GM15510 (cell line): ENCODE measurements around the gene CCDC183.

ENCODE experiments used
- POLR2A ChIP-seq: IDR thresholded peaks from 3 replicates; pipeline ENCODE4 v1.6.1; 2011; ENCODE audit warnings: borderline replicate concordance; ENCODE audit not compliant: insufficient read length; ENCODE audit errors: extremely low read depth

CCDC183 gene

DNA sequence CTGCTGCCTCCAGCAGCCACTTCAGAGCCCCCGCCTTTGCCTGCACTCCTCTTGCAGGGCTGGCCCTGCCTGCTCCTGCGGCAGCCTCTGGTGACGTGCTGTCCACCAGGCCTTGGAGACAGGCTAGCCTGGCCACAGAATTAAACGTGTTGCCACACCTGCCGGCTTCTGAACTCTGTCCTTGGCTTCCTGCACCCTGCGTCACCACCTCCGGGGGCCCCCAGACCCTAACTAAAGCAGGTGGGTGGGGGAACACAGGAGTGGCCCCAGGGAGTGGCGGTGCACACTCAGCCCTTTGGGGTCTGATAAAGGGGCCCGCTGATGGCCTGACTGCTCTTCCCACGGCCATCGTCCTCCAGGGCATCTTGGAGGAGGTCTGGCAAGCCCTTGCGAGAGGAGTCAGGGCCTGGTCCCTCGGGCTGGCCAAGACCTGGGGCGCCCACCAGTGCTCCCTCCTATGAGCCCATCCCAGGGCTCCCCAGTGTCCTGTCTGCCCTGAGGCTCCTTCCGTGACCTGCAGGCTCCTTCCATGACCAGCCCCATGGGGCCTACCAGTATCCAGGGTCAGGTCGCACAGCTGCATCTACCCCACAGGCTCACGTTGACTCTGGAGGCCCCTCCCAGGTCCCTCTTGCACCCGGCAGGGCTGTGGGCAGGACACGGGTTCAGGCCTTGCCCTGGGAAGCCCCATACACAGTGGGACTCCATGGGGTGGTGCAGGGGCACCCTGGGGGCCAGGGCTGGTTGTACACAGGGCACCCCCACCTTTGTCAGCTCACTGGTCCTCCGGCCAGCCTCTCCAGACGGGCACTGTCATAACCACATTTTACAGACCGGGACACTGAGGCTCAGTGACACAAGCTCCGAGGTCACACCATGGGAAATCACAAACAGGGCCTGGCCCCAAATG, 55.0 kb downstream of the CCDC183 start:
- no peak for TF ChIP-seq POLR2A

DNA sequence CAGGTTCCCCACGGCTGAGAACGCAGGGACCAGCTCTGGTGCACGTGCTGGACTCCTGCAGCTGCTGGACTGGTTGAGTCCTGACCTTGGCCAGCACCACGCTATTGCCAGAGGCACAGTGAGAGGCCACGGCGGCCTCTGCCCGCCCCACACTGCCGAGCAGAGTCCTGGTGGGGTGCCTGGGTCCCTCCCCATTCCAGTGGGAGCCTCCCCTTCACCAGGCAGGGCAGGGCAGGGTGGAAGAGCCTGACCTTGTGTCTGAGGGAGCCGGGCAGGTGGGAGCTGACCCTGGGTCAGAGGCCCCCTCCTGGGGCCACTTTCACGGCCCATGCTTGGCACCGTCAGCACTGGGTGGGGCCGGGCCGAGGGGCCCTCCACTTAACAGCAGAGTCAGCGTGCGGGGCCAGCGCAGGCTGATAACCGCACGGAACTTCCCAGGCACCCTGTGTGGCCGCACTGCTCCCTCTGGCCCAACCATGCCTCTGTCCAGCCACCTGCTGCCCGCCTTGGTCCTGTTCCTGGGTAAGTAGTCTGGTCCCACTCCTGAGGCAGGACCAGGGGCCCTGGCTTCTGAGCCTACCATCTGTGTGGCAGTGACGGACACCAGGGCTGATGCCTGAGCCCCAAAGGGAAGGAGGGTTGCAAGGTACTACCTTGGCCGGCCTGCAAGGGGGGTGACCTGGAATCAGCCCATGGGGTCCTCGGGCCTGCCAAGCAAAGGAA, 56.0 kb downstream of the CCDC183 start, which contains the start of gene MAMDC4:
MAMDC4 (plus strand) TSS at position 406 of the 723 bp plus-strand sequence; CDS start at position 477, 71 bp downstream.
- TF ChIP-seq POLR2A: no peak

DNA sequence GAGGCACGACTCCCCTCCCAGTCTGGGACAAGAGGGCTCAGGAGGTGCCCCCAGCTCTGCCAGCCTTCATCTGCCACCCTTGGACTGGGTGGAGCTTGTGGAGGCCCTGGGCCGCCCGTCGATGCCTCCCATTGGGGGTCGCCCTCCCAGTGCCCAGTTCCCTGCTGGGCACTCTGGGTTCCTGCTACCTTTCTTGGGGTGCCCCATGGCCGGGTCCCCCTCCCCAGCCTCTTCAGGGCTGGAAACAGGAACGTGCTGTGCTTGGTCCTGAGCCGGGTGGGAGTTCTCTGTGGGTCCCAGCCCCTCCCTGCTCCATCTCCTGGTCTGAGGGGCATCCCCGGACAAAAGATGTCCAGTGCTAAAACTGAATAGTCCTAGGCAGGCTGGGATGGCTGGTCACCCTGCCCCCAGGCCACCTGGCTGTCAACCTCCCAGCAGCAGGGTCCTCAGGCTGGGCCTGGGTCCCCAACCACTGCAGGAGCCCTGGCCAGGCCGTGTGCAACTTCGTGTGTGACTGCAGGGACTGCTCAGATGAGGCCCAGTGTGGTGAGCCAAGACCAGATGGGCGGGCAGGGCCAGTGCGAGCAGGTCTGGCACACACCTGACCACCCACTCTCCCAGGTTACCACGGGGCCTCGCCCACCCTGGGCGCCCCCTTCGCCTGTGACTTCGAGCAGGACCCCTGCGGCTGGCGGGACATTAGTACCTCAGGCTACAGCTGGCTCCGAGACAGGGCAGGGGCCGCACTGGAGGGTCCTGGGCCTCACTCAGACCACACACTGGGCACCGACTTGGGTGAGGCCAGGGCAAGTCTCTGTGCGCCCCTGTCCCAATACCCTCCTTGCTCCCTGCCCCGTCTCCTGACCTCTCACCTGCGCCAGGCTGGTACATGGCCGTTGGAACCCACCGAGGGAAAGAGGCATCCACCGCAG, 56.8 kb downstream of the CCDC183 start:
- TF ChIP-seq POLR2A: no peak

DNA sequence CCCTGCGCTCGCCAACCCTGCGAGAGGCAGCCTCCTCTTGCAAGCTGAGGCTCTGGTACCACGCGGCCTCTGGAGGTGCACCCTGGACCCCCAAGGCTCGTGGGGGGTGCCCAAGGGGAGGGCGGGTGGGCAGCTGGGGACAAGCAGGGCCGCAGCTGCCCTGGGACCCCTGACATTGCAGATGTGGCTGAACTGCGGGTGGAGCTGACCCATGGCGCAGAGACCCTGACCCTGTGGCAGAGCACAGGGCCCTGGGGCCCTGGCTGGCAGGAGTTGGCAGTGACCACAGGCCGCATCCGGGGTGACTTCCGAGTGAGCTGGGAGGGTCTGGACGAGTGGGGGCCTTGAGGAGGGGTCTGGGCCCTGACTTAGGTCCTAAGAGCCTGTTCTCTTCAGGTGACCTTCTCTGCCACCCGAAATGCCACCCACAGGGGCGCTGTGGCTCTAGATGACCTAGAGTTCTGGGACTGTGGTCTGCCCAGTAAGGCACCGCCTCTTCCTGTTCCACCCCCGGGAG, 57.5 kb downstream of the CCDC183 start:
- no peak for TF ChIP-seq POLR2A

DNA sequence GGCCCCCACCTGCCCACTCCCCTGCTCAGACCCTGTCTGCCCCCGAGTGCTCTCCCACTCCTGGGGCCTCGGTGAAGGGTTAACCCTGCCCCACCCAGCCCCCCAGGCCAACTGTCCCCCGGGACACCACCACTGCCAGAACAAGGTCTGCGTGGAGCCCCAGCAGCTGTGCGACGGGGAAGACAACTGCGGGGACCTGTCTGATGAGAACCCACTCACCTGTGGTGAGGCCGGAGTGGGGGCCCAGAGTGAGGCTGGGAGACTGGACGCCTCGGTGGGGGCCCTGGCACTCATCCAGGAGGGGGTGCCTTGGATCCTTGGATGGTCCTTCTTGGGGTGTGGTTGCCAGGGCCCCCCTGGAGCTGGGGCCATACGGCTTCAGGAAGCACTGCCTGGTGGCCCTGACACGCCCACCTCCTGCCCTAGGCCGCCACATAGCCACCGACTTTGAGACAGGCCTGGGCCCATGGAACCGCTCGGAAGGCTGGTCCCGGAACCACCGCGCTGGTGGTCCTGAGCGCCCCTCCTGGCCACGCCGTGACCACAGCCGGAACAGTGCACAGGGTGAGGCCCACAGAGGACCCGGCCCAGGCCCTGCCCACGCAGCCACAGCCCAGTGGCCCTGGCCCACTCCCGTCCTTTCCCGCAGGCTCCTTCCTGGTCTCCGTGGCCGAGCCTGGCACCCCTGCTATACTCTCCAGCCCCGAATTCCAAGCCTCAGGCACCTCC, 58.1 kb downstream of the CCDC183 start:
- TF ChIP-seq POLR2A: no peak

DNA sequence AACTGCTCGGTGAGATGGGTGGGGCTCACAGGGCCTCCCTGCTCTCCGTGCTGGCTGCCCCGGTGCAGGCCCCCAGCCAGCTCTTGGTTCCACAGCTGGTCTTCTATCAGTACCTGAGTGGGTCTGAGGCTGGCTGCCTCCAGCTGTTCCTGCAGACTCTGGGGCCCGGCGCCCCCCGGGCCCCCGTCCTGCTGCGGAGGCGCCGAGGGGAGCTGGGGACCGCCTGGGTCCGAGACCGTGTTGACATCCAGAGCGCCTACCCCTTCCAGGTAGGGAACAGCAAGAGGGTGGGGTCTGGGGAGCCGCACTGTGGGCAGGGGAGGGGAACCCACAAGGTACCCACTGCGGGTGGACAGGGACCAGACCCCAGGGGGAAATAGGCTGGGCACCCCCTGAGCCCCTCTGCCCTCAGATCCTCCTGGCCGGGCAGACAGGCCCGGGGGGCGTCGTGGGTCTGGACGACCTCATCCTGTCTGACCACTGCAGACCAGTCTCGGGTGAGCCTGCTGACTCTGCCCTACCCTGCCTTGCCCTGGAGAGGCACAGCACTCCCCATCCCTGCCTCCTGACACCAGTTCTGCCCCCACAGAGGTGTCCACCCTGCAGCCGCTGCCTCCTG, 58.8 kb downstream of the CCDC183 start:
- no peak for TF ChIP-seq POLR2A

DNA sequence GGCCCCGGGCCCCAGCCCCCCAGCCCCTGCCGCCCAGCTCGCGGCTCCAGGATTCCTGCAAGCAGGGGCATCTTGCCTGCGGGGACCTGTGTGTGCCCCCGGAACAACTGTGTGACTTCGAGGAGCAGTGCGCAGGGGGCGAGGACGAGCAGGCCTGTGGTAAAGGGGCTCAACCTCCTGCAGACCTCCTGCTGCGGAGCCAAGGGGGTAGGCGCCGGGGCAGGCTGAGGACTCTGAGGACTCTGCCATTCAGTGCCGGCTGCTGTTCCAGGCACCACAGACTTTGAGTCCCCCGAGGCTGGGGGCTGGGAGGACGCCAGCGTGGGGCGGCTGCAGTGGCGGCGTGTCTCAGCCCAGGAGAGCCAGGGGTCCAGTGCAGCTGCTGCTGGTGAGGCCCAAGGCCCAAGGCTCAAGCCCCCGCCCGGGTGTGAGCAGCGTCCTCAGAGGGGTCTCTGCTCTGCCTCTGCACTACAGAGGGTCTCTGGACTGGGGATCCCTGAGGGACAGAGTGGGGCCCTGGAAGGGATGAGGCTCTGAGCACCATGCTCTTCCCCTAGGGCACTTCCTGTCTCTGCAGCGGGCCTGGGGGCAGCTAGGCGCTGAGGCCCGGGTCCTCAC, 59.4 kb downstream of the CCDC183 start:
- no peak for TF ChIP-seq POLR2A

DNA sequence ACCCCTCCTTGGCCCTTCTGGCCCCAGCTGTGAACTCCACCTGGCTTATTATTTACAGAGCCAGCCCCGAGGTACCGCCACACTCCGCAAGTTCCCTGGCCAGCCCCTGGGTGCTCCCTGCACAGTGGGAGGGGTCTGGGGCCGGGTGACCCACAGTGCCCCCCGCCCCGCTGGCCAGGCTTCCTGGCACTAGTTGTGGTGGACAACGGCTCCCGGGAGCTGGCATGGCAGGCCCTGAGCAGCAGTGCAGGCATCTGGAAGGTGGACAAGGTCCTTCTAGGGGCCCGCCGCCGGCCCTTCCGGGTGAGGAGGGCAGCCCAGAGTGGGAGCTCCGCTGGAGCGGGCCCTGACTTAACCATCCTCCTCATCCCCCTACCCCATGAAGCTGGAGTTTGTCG, 59.9 kb downstream of the CCDC183 start:
- no peak for TF ChIP-seq POLR2A

DNA sequence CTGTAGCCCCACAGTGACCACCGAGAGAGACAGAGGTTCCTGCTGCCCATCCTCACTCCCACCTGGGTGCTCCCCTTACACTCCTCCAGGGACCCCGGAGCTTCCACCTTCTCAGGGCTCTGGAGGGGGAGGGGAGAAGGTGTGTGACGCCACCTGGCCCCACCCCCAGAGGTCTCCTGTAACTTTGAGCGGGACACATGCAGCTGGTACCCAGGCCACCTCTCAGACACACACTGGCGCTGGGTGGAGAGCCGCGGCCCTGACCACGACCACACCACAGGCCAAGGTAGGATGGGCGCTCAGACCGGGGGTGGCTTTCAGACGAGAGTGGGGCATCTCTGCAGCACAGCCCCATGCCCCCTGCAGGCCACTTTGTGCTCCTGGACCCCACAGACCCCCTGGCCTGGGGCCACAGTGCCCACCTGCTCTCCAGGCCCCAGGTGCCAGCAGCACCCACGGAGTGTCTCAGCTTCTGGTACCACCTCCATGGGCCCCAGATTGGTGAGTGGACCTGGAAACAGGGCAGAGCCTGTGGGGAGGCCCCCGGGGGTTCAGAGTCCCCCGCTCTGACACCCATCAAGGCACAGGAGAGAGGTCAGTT, 60.5 kb downstream of the CCDC183 start:
- TF ChIP-seq POLR2A: no peak

DNA sequence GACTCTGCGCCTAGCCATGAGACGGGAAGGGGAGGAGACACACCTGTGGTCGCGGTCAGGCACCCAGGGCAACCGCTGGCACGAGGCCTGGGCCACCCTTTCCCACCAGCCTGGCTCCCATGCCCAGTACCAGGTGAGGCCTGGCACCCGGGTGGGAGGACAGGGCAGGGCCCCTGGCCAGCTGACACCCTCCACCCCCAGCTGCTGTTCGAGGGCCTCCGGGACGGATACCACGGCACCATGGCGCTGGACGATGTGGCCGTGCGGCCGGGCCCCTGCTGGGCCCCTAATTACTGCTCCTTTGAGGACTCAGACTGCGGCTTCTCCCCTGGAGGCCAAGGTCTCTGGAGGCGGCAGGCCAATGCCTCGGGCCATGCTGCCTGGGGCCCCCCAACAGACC, 61.0 kb downstream of the CCDC183 start:
- TF ChIP-seq POLR2A: no peak
